ENCODE results near the gene RDH11.

Gene RDH11

DNA sequence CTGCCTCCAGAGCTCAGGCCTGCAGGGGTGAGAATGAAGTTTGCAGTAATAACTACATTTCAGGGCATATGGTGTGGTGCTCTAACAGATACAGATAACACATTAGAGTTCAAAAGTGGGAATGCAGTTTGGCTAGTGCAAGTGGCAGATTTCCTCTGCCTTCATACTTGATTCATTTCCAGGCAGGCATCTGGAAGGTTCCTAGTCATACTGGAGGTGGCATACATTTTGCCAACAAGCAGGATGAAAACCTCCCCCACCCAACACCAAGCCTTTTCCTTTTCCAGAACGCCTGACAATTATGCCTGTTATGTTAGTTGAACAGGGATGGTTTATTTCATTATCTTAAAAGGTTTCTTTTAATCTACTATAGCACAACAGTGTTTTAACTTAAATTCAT is 45.4 kb downstream of the RDH11 start:
- no peak for DNase-seq (ENCODE audit: low read depth in 2 of 2)

DNA sequence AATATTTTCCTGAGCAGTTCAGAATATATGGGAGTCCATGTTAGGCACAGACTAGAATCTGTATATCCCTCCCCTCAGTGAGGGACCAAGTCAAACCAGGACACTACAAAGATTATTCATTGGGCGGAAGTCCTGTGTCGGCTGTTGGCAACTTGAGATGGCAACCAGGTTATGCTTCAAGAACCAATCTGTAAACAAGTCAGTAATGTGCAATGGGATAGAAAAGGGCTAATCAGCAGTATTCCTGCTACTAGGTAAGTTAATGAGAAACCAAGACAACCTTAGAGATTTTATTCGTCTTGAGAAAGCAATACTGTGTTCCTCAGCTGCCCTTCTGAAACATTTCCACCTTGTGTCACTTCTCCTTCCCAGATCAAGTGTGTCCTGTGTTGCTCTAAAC is 49.4 kb downstream of the RDH11 start:
- no peak for DNase-seq (ENCODE audit: low read depth in 2 of 2)

GRCh38 chr14:67645414-67645813 is 50.1 kb downstream of the RDH11 start:
- no peak for DNase-seq (ENCODE audit: low read depth in 2 of 2)

DNA sequence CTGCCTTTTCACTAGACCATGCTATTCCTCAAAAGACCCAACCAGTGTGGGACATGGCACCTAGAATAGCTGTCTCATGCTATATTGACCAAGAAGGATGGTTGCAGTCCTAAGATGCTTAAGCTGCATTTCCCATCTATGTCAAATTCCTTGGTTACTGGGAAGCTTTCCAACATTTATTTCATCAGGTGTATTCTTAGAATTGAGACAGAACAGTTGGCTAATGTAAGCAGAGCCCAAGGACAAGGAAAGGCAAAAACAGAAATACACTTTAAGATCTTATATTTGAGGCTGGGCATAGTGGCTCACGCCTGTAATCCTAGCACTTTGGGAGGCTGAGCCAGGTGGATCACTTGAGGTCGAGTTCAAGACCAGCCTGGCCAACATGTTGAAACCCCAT is 51.1 kb downstream of the RDH11 start:
- DNase-seq (ENCODE audit: low read depth in 2 of 2), result no peak

GRCh38 chr14:67643713-67644112 is 51.9 kb downstream of the RDH11 start:
- DNase-seq (ENCODE audit: low read depth in 2 of 2), result no peak

DNA sequence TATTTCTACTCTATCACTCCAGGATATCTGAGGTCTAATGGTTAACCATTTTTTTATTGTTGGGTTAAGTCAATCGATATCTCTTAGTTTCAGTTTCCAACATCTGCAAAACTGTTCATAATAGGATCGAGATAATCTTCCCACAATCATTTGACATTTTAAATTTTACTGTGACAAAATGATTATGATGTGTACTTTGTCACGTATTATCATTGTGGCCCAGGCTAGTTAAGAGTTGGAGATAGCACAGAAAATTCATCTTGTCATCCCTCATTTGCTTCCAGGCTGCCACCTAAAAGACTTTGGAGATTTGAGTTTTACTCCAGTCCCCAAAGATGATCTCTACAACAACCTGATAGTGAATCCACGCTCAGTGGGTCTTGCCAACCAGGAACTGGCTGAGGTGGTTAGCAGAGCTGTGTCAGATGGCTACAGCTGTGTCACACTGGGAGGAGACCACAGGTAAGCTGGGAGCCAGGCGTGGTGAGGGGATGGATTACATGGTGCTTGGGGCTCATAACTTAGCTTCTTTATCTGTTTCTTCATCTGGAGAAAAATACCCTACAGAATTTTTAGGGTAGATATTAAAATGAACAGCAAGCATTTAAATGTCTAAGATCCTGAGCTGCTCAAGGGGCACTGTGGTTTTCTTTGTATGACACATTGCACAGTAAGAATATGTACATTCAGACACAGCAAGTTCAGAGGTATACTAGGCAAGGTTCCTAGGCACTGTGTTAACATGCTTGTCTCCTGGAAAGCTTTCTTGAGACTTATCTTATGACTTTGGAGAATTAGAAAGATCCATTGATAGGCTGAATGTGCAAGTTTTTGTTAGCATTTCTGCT is 53.4 kb downstream of the RDH11 start:
- DNase-seq (ENCODE audit: low read depth in 2 of 2), result no peak

DNA sequence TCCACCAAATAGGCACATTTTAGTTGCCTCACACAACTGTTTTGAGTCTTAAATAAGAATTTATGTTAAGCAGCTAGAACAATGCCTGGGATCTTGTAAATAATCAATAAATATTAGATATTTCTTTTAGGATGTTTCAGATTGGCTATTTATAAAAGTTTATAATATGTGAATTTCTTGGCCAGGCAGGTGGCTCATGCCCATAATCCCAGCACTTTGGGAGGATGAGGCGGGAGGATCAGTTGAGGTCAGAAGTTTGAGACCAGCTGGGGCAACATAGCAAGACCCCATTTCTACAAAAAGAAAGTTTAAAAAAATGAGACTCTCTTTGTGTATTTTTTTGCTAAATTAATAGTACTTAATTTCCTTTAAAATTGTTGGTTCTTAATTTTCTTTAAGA is 54.1 kb downstream of the RDH11 start:
- no peak for DNase-seq (ENCODE audit: low read depth in 2 of 2)

DNA sequence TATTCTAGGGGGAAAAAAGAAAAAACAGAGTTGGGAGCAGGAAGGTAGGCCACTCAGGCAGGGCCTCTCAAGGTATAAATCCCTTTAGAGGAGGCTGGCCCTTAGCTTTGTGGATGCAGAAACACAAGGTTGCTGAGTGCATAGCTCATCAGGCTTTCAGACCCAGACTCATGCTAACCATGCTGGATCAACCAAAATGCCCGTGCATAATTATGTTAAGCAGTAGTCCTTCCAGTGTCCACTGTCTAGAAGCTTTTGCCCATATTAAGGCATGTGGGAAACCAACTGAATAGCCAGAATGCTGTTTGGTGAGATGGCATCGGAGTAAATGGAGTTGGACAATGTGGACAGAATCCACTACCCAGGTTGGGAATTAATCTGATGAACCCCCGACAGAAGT is 56.9 kb downstream of the RDH11 start:
- no peak for DNase-seq (ENCODE audit: low read depth in 2 of 2)

- DNase-seq (ENCODE audit: low read depth in 2 of 2), result no peak
Measured at GRCh38 chr14:67636361-67636919, 59.1 kb downstream of the RDH11 start.

- DNase-seq (ENCODE audit: low read depth in 2 of 2), result no peak
Measured at GRCh38 chr14:67633451-67634147, 62.0 kb downstream of the RDH11 start.

DNA sequence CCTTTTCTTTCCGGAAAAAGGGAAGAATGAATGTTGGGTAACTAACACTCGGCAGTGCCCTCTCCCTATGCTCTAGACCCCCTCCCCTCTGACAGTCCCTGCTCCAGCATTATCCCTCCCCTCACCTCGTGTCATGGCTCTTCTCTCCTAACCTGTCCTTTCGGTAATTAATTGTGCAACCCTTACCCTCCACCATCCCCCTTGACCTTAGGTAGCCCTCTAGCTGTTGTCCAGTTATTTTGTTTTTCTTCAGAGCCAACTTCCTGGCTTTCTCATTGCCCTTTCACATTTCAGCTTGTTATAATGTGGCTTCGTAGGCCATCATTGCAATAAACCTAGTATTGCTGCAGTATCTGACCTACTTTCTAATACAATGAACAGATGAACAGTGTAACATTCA is 64.6 kb downstream of the RDH11 start:
- DNase-seq (ENCODE audit: low read depth in 2 of 2), result no peak

DNA sequence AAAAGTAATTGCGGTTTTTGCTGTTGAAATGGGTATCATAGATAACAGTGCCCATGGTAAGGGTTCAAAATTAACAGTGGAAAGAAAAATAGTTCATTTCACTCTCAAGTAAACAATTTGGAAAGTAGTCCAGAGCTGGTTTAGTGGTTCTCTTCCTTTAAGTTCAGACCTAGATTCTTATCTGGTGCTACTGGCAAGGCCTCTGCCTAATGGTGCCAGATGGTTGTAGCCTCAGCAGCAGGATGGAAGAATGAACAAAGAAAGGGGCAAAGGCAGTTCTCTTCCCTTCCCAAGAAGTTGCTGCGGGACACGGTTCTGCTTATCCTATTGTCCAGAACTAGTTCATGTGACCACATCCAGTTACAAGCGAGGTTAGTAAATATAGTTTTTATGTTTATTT is 65.4 kb downstream of the RDH11 start:
- DNase-seq (ENCODE audit: low read depth in 2 of 2), result no peak

DNA sequence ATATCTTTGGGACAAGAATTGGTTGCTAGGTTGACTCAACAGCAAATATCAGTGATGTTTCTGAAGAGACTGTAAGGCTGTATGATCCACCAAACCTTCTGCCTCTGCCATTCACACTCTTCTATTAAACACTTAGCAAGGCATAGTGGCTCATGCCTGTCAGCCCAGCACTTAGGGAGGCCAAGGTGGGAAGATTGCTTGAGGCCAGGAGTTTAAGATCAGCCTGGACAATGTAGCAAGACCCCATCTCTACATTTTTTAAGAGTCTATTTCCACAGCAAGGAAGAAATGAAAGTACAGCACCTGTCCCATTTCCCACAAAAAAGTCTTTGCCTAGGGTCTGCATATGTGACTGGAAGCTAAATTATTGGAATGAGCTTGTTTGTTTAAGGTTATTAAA is 68.0 kb downstream of the RDH11 start:
- DNase-seq (ENCODE audit: low read depth in 2 of 2), result no peak

All from activated CD8-positive, alpha-beta memory T cell treated with anti-CD3 and anti-CD28 coated beads for 4 hours (primary cell).